GM12878 (cell line): Measurements from ENCODE around the gene RTN3.

Experiments used
- FOXM1 ChIP-seq: IDR thresholded peaks from 2 replicates; pipeline ENCODE4 v1.6.1; 2012; ENCODE audit warnings: low read depth, mild to moderate bottlenecking, inconsistent platforms, low read length, moderate library complexity
- GABPA ChIP-seq: IDR thresholded peaks from 2 replicates; pipeline ENCODE4 v1.6.1; 2014; ENCODE audit warnings: antibody characterized with exemption, low read depth, mild to moderate bottlenecking, inconsistent platforms
- MYB ChIP-seq: fragments of 150-350 bp; IDR thresholded peaks from 2 replicates; pipeline ENCODE4 v1.6.1; 2014; ENCODE audit warnings: mild to moderate bottlenecking, low read depth, low read length, borderline replicate concordance
- PML ChIP-seq: IDR thresholded peaks from 2 replicates; pipeline ENCODE4 v1.6.1; 2012; ENCODE audit warnings: low read length, inconsistent platforms
- POLR2AphosphoS5 ChIP-seq: IDR thresholded peaks from 2 replicates; pipeline ENCODE4 v1.6.1; 2011; ENCODE audit warnings: mild to moderate bottlenecking, low read length, inconsistent platforms
- TF ChIP-seq, protein P1 (sequence below), 3 experiments: IDR thresholded peaks in 2 of 3; conservative IDR thresholded peaks in 1 of 3; 2 replicates each; pipeline ENCODE4 v1.5.1; 2011; ENCODE audit warnings: low read depth in 3 of 3, low read length in 3 of 3, mild to moderate bottlenecking in 3 of 3, control low read depth in 2 of 3, moderate library complexity in 2 of 3, inconsistent platforms in 1 of 3, mixed read lengths in 1 of 3; ENCODE audit not compliant: control insufficient read depth in 2 of 3, insufficient read depth in 1 of 3; ENCODE audit errors: extremely low read depth in 1 of 3
- TF ChIP-seq, protein P2 (sequence below): IDR thresholded peaks from 2 replicates; pipeline ENCODE4 v1.6.1; 2012; ENCODE audit warnings: low read length, inconsistent platforms

DNA sequence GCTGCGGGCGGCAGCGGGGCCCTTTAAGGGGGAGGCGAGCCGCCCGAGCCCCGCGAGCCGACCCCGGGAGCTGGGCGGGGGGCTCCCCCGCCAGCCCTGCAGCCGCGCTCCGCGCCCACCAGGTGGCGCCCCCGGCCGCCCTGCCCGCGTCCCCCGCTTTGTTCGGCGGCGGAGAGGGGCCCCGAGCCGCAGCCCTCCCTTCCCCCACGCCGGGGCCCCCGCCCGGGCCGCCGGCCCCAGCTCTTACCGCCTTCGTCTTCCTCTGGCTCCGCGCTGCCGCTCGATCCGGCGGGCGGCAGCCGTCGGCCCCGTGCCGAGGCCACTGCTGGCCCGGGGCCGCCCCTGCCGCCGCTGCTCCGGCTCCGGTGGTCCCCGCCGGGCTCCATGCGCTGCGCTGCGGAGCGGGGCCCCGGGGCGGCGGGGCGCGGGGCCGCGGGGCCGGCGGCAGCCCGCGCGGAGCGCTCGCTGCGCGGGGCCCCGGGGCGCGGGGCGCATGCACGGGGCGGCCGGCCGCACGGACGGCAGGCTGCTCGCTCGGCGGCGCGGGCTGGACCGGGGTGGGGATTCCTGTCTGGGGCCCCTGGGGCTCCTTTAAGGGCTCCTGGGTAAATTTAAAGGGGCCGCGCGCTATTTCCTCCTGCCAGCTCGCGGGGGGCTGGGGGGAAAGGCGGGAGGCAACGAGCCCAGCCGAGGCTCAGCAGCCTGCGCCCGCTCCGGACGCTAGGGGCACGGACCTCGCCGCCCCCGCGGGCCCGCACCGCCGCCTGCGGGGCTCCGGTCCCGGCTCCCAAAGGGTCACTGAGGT is 87.1 kb downstream of the RTN3 start, which contains the start of gene ZFTA:
- TF ChIP-seq GABPA (no peak), POLR2AphosphoS5 (no peak), FOXM1 (no peak), PML (no peak), MYB (no peak)
- TF ChIP-seq, protein P1, sequence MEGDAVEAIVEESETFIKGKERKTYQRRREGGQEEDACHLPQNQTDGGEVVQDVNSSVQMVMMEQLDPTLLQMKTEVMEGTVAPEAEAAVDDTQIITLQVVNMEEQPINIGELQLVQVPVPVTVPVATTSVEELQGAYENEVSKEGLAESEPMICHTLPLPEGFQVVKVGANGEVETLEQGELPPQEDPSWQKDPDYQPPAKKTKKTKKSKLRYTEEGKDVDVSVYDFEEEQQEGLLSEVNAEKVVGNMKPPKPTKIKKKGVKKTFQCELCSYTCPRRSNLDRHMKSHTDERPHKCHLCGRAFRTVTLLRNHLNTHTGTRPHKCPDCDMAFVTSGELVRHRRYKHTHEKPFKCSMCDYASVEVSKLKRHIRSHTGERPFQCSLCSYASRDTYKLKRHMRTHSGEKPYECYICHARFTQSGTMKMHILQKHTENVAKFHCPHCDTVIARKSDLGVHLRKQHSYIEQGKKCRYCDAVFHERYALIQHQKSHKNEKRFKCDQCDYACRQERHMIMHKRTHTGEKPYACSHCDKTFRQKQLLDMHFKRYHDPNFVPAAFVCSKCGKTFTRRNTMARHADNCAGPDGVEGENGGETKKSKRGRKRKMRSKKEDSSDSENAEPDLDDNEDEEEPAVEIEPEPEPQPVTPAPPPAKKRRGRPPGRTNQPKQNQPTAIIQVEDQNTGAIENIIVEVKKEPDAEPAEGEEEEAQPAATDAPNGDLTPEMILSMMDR (IDR thresholded peaks at IDR 0.05 in 2 of 3, conservative IDR thresholded peaks at IDR 0.05 in 1 of 3; ENCODE audit: control insufficient read depth in 2 of 3, extremely low read depth in 1 of 3, insufficient read depth in 1 of 3, low read depth in 3 of 3, low read length in 3 of 3): peak; percentile 54 to 74 (median 65); a peak in 5 of 6 replicates
- TF ChIP-seq, protein P2, sequence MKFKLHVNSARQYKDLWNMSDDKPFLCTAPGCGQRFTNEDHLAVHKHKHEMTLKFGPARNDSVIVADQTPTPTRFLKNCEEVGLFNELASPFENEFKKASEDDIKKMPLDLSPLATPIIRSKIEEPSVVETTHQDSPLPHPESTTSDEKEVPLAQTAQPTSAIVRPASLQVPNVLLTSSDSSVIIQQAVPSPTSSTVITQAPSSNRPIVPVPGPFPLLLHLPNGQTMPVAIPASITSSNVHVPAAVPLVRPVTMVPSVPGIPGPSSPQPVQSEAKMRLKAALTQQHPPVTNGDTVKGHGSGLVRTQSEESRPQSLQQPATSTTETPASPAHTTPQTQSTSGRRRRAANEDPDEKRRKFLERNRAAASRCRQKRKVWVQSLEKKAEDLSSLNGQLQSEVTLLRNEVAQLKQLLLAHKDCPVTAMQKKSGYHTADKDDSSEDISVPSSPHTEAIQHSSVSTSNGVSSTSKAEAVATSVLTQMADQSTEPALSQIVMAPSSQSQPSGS: no peak
